ENCODE results near the gene SMYD4.

DNA sequence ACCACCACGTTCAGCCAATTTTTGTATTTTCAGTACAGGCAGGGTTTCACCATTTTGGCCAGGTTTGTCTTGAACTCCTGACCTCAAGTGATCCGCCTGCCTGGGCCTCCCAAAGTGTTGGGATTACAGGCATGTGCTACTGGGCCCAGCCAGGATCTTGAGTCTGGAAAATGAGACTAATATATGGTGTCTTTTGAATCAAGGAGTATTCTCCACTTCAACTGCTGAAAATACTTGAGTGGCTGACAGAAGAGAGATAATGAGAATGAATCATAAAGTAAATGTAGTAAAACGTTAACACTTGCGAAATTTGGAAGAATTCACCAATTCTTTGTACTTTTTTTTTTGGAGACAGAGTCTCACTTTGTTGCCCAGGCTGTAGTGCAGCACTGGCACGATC is 16.6 kb downstream of the SMYD4 start:
- TF ChIP-seq TAF1 (IDR thresholded peaks at IDR 0.05; ENCODE audit: low read depth) (no peak), CTCF (IDR thresholded peaks at IDR 0.05; ENCODE audit: poor library complexity, severe bottlenecking) (no peak), EP300 (conservative IDR thresholded peaks at IDR 0.05; ENCODE audit: poor library complexity, severe bottlenecking) (no peak), POLR2AphosphoS5 (IDR thresholded peaks at IDR 0.05) (no peak), RAD21 (conservative IDR thresholded peaks at IDR 0.05) (no peak), MXI1 (conservative IDR thresholded peaks at IDR 0.05; ENCODE audit: poor library complexity, severe bottlenecking) (no peak)

Data from neural cell (in vitro differentiated cells).